ENCODE data around the gene NANOS3. TPM values are rescaled to one million over a fixed set of nuclear protein-coding genes. Genes with fewer than 3 reads are reported as not detected.

Gene NANOS3
- polyA plus RNA-seq, 1 donor, result 2.3 TPM

GRCh38 chr19:13881251-13881691 lies 4.3 kb downstream of the NANOS3 start:
- H3K27ac ChIP-seq (ENCODE audit: low read length), result no peak overlapping the region
- H3K36me3 ChIP-seq (ENCODE audit: control insufficient read depth, insufficient read depth, low read length), result no peaks in the 10 kb centered on the region
- WGBS (ENCODE audit: insufficient coverage, low lambda C conversion rate), result no CpG with 5 or more reads among the region's 12 CpGs
- no peaks in the 10 kb centered on the region for H3K27me3 ChIP-seq (ENCODE audit: control insufficient read depth, insufficient read depth, low read length)
- DNase-seq, result no peak
- H3K4me1 ChIP-seq (ENCODE audit: control insufficient read depth, insufficient read depth, low read length), result peaks cover 15% of the 10 kb centered on the region
- no peaks in the 10 kb centered on the region for H3K9me3 ChIP-seq (ENCODE audit: control insufficient read depth, low read depth, low read length)
- H3K4me3 ChIP-seq (ENCODE audit: low read length), result no peak overlapping the region

- Histone ChIP-seq H3K27ac (ENCODE audit: low read length) (no peak overlapping the region), H3K4me3 (ENCODE audit: low read length) (no peak overlapping the region), H3K4me1 (ENCODE audit: control insufficient read depth, insufficient read depth, low read length) (peaks cover 13% of the 10 kb centered on the region), H3K27me3 (ENCODE audit: control insufficient read depth, insufficient read depth, low read length) (no peaks in the 10 kb centered on the region), H3K9me3 (ENCODE audit: control insufficient read depth, low read depth, low read length) (no peaks in the 10 kb centered on the region), H3K36me3 (ENCODE audit: control insufficient read depth, insufficient read depth, low read length) (no peaks in the 10 kb centered on the region)
- WGBS (ENCODE audit: insufficient coverage, low lambda C conversion rate), result 66% methylated on average over 3 of the region's 17 CpGs
- no peak for DNase-seq
Measured at GRCh38 chr19:13881692-13882418, 4.9 kb downstream of the NANOS3 start.

GRCh38 chr19:13882419-13882795 lies 5.5 kb downstream of the NANOS3 start:
- no peaks in the 10 kb centered on the region for H3K36me3 ChIP-seq (ENCODE audit: control insufficient read depth, insufficient read depth, low read length)
- H3K27me3 ChIP-seq (ENCODE audit: control insufficient read depth, insufficient read depth, low read length), result no peaks in the 10 kb centered on the region
- no peak overlapping the region for H3K4me3 ChIP-seq (ENCODE audit: low read length)
- H3K4me1 ChIP-seq (ENCODE audit: control insufficient read depth, insufficient read depth, low read length), result peaks cover 11% of the 10 kb centered on the region
- H3K27ac ChIP-seq (ENCODE audit: low read length), result no peak overlapping the region
- no CpG with 5 or more reads among the region's 5 CpGs for WGBS (ENCODE audit: insufficient coverage, low lambda C conversion rate)
- no peaks in the 10 kb centered on the region for H3K9me3 ChIP-seq (ENCODE audit: control insufficient read depth, low read depth, low read length)
- no peak for DNase-seq

GRCh38 chr19:13882836-13883235 lies 5.9 kb downstream of the NANOS3 start:
- Histone ChIP-seq H3K36me3 (ENCODE audit: control insufficient read depth, insufficient read depth, low read length) (no peaks in the 10 kb centered on the region), H3K27me3 (ENCODE audit: control insufficient read depth, insufficient read depth, low read length) (no peaks in the 10 kb centered on the region), H3K4me3 (ENCODE audit: low read length) (no peak overlapping the region), H3K9me3 (ENCODE audit: control insufficient read depth, low read depth, low read length) (no peaks in the 10 kb centered on the region), H3K4me1 (ENCODE audit: control insufficient read depth, insufficient read depth, low read length) (peaks cover 11% of the 10 kb centered on the region), H3K27ac (ENCODE audit: low read length) (no peak overlapping the region)
- no CpG with 5 or more reads among the region's 12 CpGs for WGBS (ENCODE audit: insufficient coverage, low lambda C conversion rate)
- DNase-seq, result no peak

GRCh38 chr19:13883516-13884064 lies 6.7 kb downstream of the NANOS3 start:
- no peak for DNase-seq
- WGBS (ENCODE audit: insufficient coverage, low lambda C conversion rate), result 100% methylated on average over 1 of the region's 10 CpGs
- H3K36me3 ChIP-seq (ENCODE audit: control insufficient read depth, insufficient read depth, low read length), result no peaks in the 10 kb centered on the region
- H3K27ac ChIP-seq (ENCODE audit: low read length), result no peak overlapping the region
- no peaks in the 10 kb centered on the region for H3K27me3 ChIP-seq (ENCODE audit: control insufficient read depth, insufficient read depth, low read length)
- H3K4me1 ChIP-seq (ENCODE audit: control insufficient read depth, insufficient read depth, low read length), result peaks cover 11% of the 10 kb centered on the region
- no peak overlapping the region for H3K4me3 ChIP-seq (ENCODE audit: low read length)
- no peaks in the 10 kb centered on the region for H3K9me3 ChIP-seq (ENCODE audit: control insufficient read depth, low read depth, low read length)

GRCh38 chr19:13884726-13885591 lies 8.0 kb downstream of the NANOS3 start:
- H3K4me3 ChIP-seq (ENCODE audit: low read length), result no peak overlapping the region
- no peaks in the 10 kb centered on the region for H3K36me3 ChIP-seq (ENCODE audit: control insufficient read depth, insufficient read depth, low read length)
- WGBS (ENCODE audit: insufficient coverage, low lambda C conversion rate), result no CpG with 5 or more reads among the region's 26 CpGs
- H3K4me1 ChIP-seq (ENCODE audit: control insufficient read depth, insufficient read depth, low read length), result peaks cover 11% of the 10 kb centered on the region
- no peak overlapping the region for H3K27ac ChIP-seq (ENCODE audit: low read length)
- H3K27me3 ChIP-seq (ENCODE audit: control insufficient read depth, insufficient read depth, low read length), result no peaks in the 10 kb centered on the region
- DNase-seq, result peak in 1 of 2 donors; percentile 73
- H3K9me3 ChIP-seq (ENCODE audit: control insufficient read depth, low read depth, low read length), result no peaks in the 10 kb centered on the region

- WGBS (ENCODE audit: insufficient coverage, low lambda C conversion rate), result no CpG with 5 or more reads among the region's 20 CpGs
- no peaks in the 10 kb centered on the region for H3K9me3 ChIP-seq (ENCODE audit: control insufficient read depth, low read depth, low read length)
- no peak for DNase-seq
- no peaks in the 10 kb centered on the region for H3K27me3 ChIP-seq (ENCODE audit: control insufficient read depth, insufficient read depth, low read length)
- no peak overlapping the region for H3K27ac ChIP-seq (ENCODE audit: low read length)
- no peak overlapping the region for H3K4me3 ChIP-seq (ENCODE audit: low read length)
- H3K36me3 ChIP-seq (ENCODE audit: control insufficient read depth, insufficient read depth, low read length), result no peaks in the 10 kb centered on the region
- peaks cover 4% of the 10 kb centered on the region for H3K4me1 ChIP-seq (ENCODE audit: control insufficient read depth, insufficient read depth, low read length)
Measured at GRCh38 chr19:13885826-13886365, 9.0 kb downstream of the NANOS3 start.

- Histone ChIP-seq H3K36me3 (ENCODE audit: control insufficient read depth, insufficient read depth, low read length) (no peaks in the 10 kb centered on the region), H3K27me3 (ENCODE audit: control insufficient read depth, insufficient read depth, low read length) (no peaks in the 10 kb centered on the region), H3K4me3 (ENCODE audit: low read length) (no peak overlapping the region), H3K9me3 (ENCODE audit: control insufficient read depth, low read depth, low read length) (no peaks in the 10 kb centered on the region), H3K4me1 (ENCODE audit: control insufficient read depth, insufficient read depth, low read length) (peaks cover 4% of the 10 kb centered on the region), H3K27ac (ENCODE audit: low read length) (no peak overlapping the region)
- no CpG with 5 or more reads among the region's 16 CpGs for WGBS (ENCODE audit: insufficient coverage, low lambda C conversion rate)
- no peak for DNase-seq
Measured at GRCh38 chr19:13887018-13887436, 10.1 kb downstream of the NANOS3 start.

GRCh38 chr19:13887517-13887916 lies 10.6 kb downstream of the NANOS3 start:
- H3K4me1 ChIP-seq (ENCODE audit: control insufficient read depth, insufficient read depth, low read length), result peaks cover 5% of the 10 kb centered on the region

GRCh38 chr19:13888281-13888680 lies 11.3 kb downstream of the NANOS3 start:
- WGBS (ENCODE audit: insufficient coverage, low lambda C conversion rate), result no CpG with 5 or more reads among the region's 16 CpGs
- H3K27ac ChIP-seq (ENCODE audit: low read length), result no peak overlapping the region
- no peak for DNase-seq
- peaks cover 9% of the 10 kb centered on the region for H3K4me1 ChIP-seq (ENCODE audit: control insufficient read depth, insufficient read depth, low read length)
- H3K27me3 ChIP-seq (ENCODE audit: control insufficient read depth, insufficient read depth, low read length), result no peaks in the 10 kb centered on the region
- H3K4me3 ChIP-seq (ENCODE audit: low read length), result no peak overlapping the region
- H3K36me3 ChIP-seq (ENCODE audit: control insufficient read depth, insufficient read depth, low read length), result no peaks in the 10 kb centered on the region
- no peaks in the 10 kb centered on the region for H3K9me3 ChIP-seq (ENCODE audit: control insufficient read depth, low read depth, low read length)

More at GRCh38 chr19:13887517-13887916, 10.6 kb downstream of the NANOS3 start:
- no peak overlapping the region for H3K4me3 ChIP-seq (ENCODE audit: low read length)
- H3K27ac ChIP-seq (ENCODE audit: low read length), result no peak overlapping the region
- no peak for DNase-seq
- no CpG with 5 or more reads among the region's 5 CpGs for WGBS (ENCODE audit: insufficient coverage, low lambda C conversion rate)
- no peaks in the 10 kb centered on the region for H3K9me3 ChIP-seq (ENCODE audit: control insufficient read depth, low read depth, low read length)
- no peaks in the 10 kb centered on the region for H3K36me3 ChIP-seq (ENCODE audit: control insufficient read depth, insufficient read depth, low read length)
- no peaks in the 10 kb centered on the region for H3K27me3 ChIP-seq (ENCODE audit: control insufficient read depth, insufficient read depth, low read length)
